PFSK-1 (cell line): ENCODE results near the gene WDR62.

Experiments used
- POLR2AphosphoS5 ChIP-seq: IDR thresholded peaks from 2 replicates; pipeline ENCODE4 v1.6.1; 2012; ENCODE audit warnings: low read depth, mild to moderate bottlenecking, control low read depth, low read length, moderate library complexity
- SIN3A ChIP-seq: IDR thresholded peaks from 2 replicates; pipeline ENCODE4 v1.6.1; 2012; ENCODE audit warnings: mild to moderate bottlenecking, low read length, moderate library complexity, borderline replicate concordance; ENCODE audit not compliant: insufficient read depth

GRCh38 chr19:36072081-36072480 lies 17.4 kb downstream of the WDR62 start:
- TF ChIP-seq POLR2AphosphoS5, result no peak
- TF ChIP-seq SIN3A, result no peak
